SU-DHL-6 (cell line): ENCODE data around the gene NAT9.

Experiments
- H2AFZ ChIP-seq: fragments of 200-600 bp; sonication (generic); 2 replicates; pipeline ENCODE4 v1.6.1; 2014; ENCODE audit warnings: low read depth, mild to moderate bottlenecking, moderate library complexity, mixed read lengths, antibody characterized with exemption, low read length; ENCODE audit not compliant: severe bottlenecking
- H3F3A ChIP-seq: fragments of 200-600 bp; shearing (Covaris generic); 2 replicates; pipeline ENCODE4 v1.6.0; 2016; ENCODE audit warnings: antibody characterized with exemption, mild to moderate bottlenecking; ENCODE audit not compliant: insufficient read depth
- H3K27ac ChIP-seq: fragments of 200-600 bp; sonication (generic); 2 replicates; pipeline ENCODE4 v1.5.1; 2016; ENCODE audit warnings: low read depth, mild to moderate bottlenecking, low read length, moderate library complexity, mixed read lengths
- H3K27me3 ChIP-seq: fragments of 200-600 bp; sonication (generic), shearing (Covaris generic); 2 replicates; pipeline ENCODE4 v1.6.0; 2014; ENCODE audit warnings: mild to moderate bottlenecking, low read length
- H3K36me3 ChIP-seq: fragments of 200-600 bp; sonication (generic); 2 replicates; pipeline ENCODE4 v1.6.1; 2014; ENCODE audit warnings: mild to moderate bottlenecking, low read length, mixed read lengths
- H3K4me2 ChIP-seq: fragments of 300-600, 200-600 bp; shearing (Covaris generic), sonication (generic); 2 replicates; pipeline ENCODE4 v1.6.0; 2014; ENCODE audit warnings: low read length, low read depth, mild to moderate bottlenecking; ENCODE audit not compliant: poor library complexity, severe bottlenecking
- H3K4me3 ChIP-seq: fragments of 200-600 bp; sonication (generic); 2 replicates; pipeline ENCODE4 v1.5.1; 2014; ENCODE audit warnings: antibody characterized with exemption, low read length, mild to moderate bottlenecking, mixed read lengths; ENCODE audit not compliant: insufficient read depth, poor library complexity, severe bottlenecking
- H3K79me2 ChIP-seq: fragments of 200-600 bp; sonication (generic); 2 replicates; pipeline ENCODE4 v1.6.1; 2014; ENCODE audit warnings: mild to moderate bottlenecking, low read length, moderate library complexity; ENCODE audit not compliant: insufficient read depth
- H3K9ac ChIP-seq: fragments of 200-600 bp; sonication (generic); 2 replicates; pipeline ENCODE4 v1.7.0; 2014; ENCODE audit warnings: mild to moderate bottlenecking, low read length
- H3K9me2 ChIP-seq: fragments of 200-600 bp; sonication (generic); replicated peaks from 2 replicates; pipeline ENCODE4 v1.6.1; 2014; ENCODE audit warnings: low read length; ENCODE audit not compliant: insufficient read depth
- H3K9me3 ChIP-seq: fragments of 200-600 bp; sonication (generic); 2 replicates; pipeline ENCODE4 v1.6.1; 2014; ENCODE audit warnings: low read length, mixed read lengths; ENCODE audit not compliant: insufficient read depth
- H4K20me1 ChIP-seq: fragments of 200-600 bp; sonication (generic); 2 replicates; pipeline ENCODE4 v1.6.1; 2014; ENCODE audit warnings: low read depth, mild to moderate bottlenecking, antibody characterized with exemption, low read length, moderate library complexity, mixed read lengths
- CTCF ChIP-seq: fragments of 200-600 bp; sonication (generic); IDR thresholded peaks from one replicate; pipeline ENCODE4 v1.5.1; 2017; ENCODE audit warnings: antibody characterized with exemption, mild to moderate bottlenecking, low read length, moderate library complexity; ENCODE audit not compliant: insufficient read depth, poor library complexity, severe bottlenecking
- EZH2phosphoT487 ChIP-seq: fragments of 200-600 bp; sonication (generic), shearing (Covaris generic); conservative IDR thresholded peaks from 2 replicates; pipeline ENCODE4 v1.6.1; 2018; ENCODE audit warnings: mild to moderate bottlenecking, antibody characterized with exemption, low read length, moderate library complexity, mixed read lengths

NAT9 gene

DNA sequence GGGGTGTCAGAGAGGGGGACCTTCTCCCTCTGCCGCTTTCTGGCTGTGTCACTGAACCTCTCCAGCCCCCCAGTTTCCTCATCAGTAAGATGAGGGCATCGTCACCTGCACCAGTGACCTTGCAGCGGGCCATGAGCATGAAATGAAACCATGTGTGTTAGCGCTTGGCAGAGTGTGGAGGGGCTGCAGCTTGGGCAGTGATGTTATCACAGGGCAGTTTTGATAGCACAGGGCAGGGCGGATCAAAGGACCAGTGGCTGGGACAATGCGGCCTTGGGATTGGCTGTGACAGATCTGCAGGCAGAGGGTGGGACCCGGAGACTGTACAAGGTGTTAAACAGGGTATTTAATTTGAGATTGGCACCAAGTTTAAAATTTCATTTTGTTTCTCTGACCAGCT is 38.9 kb upstream of the NAT9 start:
- Histone ChIP-seq H3K79me2 (no peaks in the 10 kb centered on the region), H3K9me3 (no peaks in the 10 kb centered on the region), H3K36me3 (no peaks in the 10 kb centered on the region), H2AFZ (no peak overlapping the region), H3K4me2 (no peak overlapping the region), H3K9me2 (no peaks in the 10 kb centered on the region), H3K27ac (no peak overlapping the region), H3K9ac (no peak overlapping the region), H3K27me3 (no peaks in the 10 kb centered on the region), H4K20me1 (no peaks in the 10 kb centered on the region), H3K4me3 (no peak overlapping the region), H3F3A (no peaks in the 10 kb centered on the region)
- TF ChIP-seq EZH2phosphoT487 (no peak), CTCF (no peak)

- Histone ChIP-seq H4K20me1 (no peaks in the 10 kb centered on the region), H2AFZ (no peak overlapping the region), H3K27ac (no peak overlapping the region), H3K27me3 (no peaks in the 10 kb centered on the region), H3K9me3 (no peaks in the 10 kb centered on the region), H3K9me2 (no peaks in the 10 kb centered on the region), H3K79me2 (no peaks in the 10 kb centered on the region), H3K36me3 (no peaks in the 10 kb centered on the region), H3K9ac (no peak overlapping the region), H3F3A (no peaks in the 10 kb centered on the region), H3K4me3 (no peak overlapping the region), H3K4me2 (no peak overlapping the region)
- no peak for TF ChIP-seq CTCF
- no peak for TF ChIP-seq EZH2phosphoT487
These were observed 38.3 kb upstream of the NAT9 start for GRCh38 chr17:74814453-74814852.

- H3K79me2 ChIP-seq = no peaks in the 10 kb centered on the region
- TF ChIP-seq EZH2phosphoT487 (no peak), CTCF (no peak)
- no peaks in the 10 kb centered on the region for H3F3A ChIP-seq
- H3K36me3 ChIP-seq = no peaks in the 10 kb centered on the region
- no peak overlapping the region for H2AFZ ChIP-seq
- no peak overlapping the region for H3K4me3 ChIP-seq
- H4K20me1 ChIP-seq = no peaks in the 10 kb centered on the region
- no peaks in the 10 kb centered on the region for H3K9me3 ChIP-seq
- no peaks in the 10 kb centered on the region for H3K27me3 ChIP-seq
- H3K9me2 ChIP-seq = no peaks in the 10 kb centered on the region
- no peak overlapping the region for H3K27ac ChIP-seq
- H3K9ac ChIP-seq = no peak overlapping the region
- H3K4me2 ChIP-seq = no peak overlapping the region
These were observed 36.2 kb upstream of the NAT9 start for GRCh38 chr17:74812109-74813009.
